ENCODE measurements around the gene AREG. TPM values are rescaled to one million over a fixed set of nuclear protein-coding genes. Genes with fewer than 3 reads are reported as not detected.

AREG gene
- total and polyA plus RNA-seq, 2 experiments from 2014 or later, result 128 to 129 TPM

GRCh38 chr4:74479009-74479408, 34.1 kb downstream of the AREG start:
- DNase-seq (ENCODE audit: low spot score), result no peak
- H3K9me3 ChIP-seq (ENCODE audit: low read depth), result no peaks in the 10 kb centered on the region
- H3K36me3 ChIP-seq (replicated peaks; ENCODE audit: insufficient read depth, low read depth), result no peaks in the 10 kb centered on the region
- no peak overlapping the region for H3K4me2 ChIP-seq
- no peaks in the 10 kb centered on the region for H4K20me1 ChIP-seq (ENCODE audit: insufficient read depth, poor library complexity, severe bottlenecking)
- H3K4me3 ChIP-seq, result no peak overlapping the region
- H3K27me3 ChIP-seq, result no peaks in the 10 kb centered on the region
- TF ChIP-seq CTCF (IDR thresholded peaks at IDR 0.05; ENCODE audit: poor library complexity) (no peak), EZH2phosphoT487 (IDR thresholded peaks at IDR 0.05; ENCODE audit: low read depth, severe bottlenecking, unreplicated experiment) (no peak), EZH2 (IDR thresholded peaks at IDR 0.05; ENCODE audit: borderline replicate concordance) (no peak)
- H2AFZ ChIP-seq, result peak overlapping the region; percentile 6
- H3K79me2 ChIP-seq, result no peaks in the 10 kb centered on the region
- H3K9me2 ChIP-seq (replicated peaks; ENCODE audit: insufficient read depth), result no peaks in the 10 kb centered on the region
- H3K4me1 ChIP-seq (ENCODE audit: insufficient read depth), result peaks cover 12% of the 10 kb centered on the region
- no peak overlapping the region for H3K27ac ChIP-seq
- WGBS (ENCODE audit: low lambda C conversion rate, missing lambda C conversion rate), result 31% methylated on average over 1 of the region's 1 CpG

GRCh38 chr4:74480267-74480666, 35.3 kb downstream of the AREG start:
- no peaks in the 10 kb centered on the region for H3K79me2 ChIP-seq
- no peak overlapping the region for H3K4me3 ChIP-seq
- no peaks in the 10 kb centered on the region for H3K9me2 ChIP-seq (replicated peaks; ENCODE audit: insufficient read depth)
- H3K4me2 ChIP-seq, result no peak overlapping the region
- no peak for TF ChIP-seq EZH2 (IDR thresholded peaks at IDR 0.05; ENCODE audit: borderline replicate concordance)
- no peak for TF ChIP-seq CTCF (IDR thresholded peaks at IDR 0.05; ENCODE audit: poor library complexity)
- no peak overlapping the region for H3K27ac ChIP-seq
- no peak for DNase-seq (ENCODE audit: low spot score)
- H3K4me1 ChIP-seq (ENCODE audit: insufficient read depth), result peaks cover 12% of the 10 kb centered on the region
- no peaks in the 10 kb centered on the region for H3K27me3 ChIP-seq
- H4K20me1 ChIP-seq (ENCODE audit: insufficient read depth, poor library complexity, severe bottlenecking), result no peaks in the 10 kb centered on the region
- 74% methylated on average over 2 of the region's 2 CpGs for WGBS (ENCODE audit: low lambda C conversion rate, missing lambda C conversion rate)
- no peaks in the 10 kb centered on the region for H3K9me3 ChIP-seq (ENCODE audit: low read depth)
- no peaks in the 10 kb centered on the region for H3K36me3 ChIP-seq (replicated peaks; ENCODE audit: insufficient read depth, low read depth)
- H2AFZ ChIP-seq, result no peak overlapping the region

- peaks cover 12% of the 10 kb centered on the region for H3K4me1 ChIP-seq (ENCODE audit: insufficient read depth)
- TF ChIP-seq CTCF (IDR thresholded peaks at IDR 0.05; ENCODE audit: poor library complexity), result no peak
- TF ChIP-seq EZH2phosphoT487 (IDR thresholded peaks at IDR 0.05; ENCODE audit: low read depth, severe bottlenecking, unreplicated experiment), result no peak
- TF ChIP-seq EZH2 (IDR thresholded peaks at IDR 0.05; ENCODE audit: borderline replicate concordance), result no peak
- WGBS (ENCODE audit: low lambda C conversion rate, missing lambda C conversion rate), result 93% methylated on average over 3 of the region's 3 CpGs
- no peaks in the 10 kb centered on the region for H3K27me3 ChIP-seq
- no peaks in the 10 kb centered on the region for H4K20me1 ChIP-seq (ENCODE audit: insufficient read depth, poor library complexity, severe bottlenecking)
- DNase-seq (ENCODE audit: low spot score), result no peak
- H3K9me3 ChIP-seq (ENCODE audit: low read depth), result no peaks in the 10 kb centered on the region
- no peak overlapping the region for H2AFZ ChIP-seq
- no peak overlapping the region for H3K4me3 ChIP-seq
- H3K79me2 ChIP-seq, result no peaks in the 10 kb centered on the region
- no peaks in the 10 kb centered on the region for H3K36me3 ChIP-seq (replicated peaks; ENCODE audit: insufficient read depth, low read depth)
- H3K4me2 ChIP-seq, result no peak overlapping the region
- no peaks in the 10 kb centered on the region for H3K9me2 ChIP-seq (replicated peaks; ENCODE audit: insufficient read depth)
- H3K27ac ChIP-seq, result no peak overlapping the region
Observed at GRCh38 chr4:74481891-74482609, 37.1 kb downstream of the AREG start.
